Fibroblast of villous mesenchyme (primary cell): ENCODE measurements around the gene NCK2. TPM values are rescaled to one million over a fixed set of nuclear protein-coding genes. Genes with fewer than 3 reads are reported as not detected.

Experiments
- DNase-seq: peaks from one replicate; pipeline ENCODE4 v3.0.0-alpha.2; 2010; ENCODE audit warnings: low read depth
- H3K4me3 ChIP-seq: 2 replicates; pipeline ENCODE4 v1.5.1; 2011; ENCODE audit warnings: low read depth, mild to moderate bottlenecking, low read length
- total RNA-seq: library from RNA; depleted of rRNA; stranded (reverse); fragments of >200 nt; gene quantifications from 2 replicates; pipeline ENCODE4 v1.2.3, GENCODE V29; 2012
- TF ChIP-seq, protein P1 (sequence below): IDR thresholded peaks from 2 replicates; pipeline ENCODE4 v1.5.1; 2012; ENCODE audit warnings: low read depth, mild to moderate bottlenecking, low read length; ENCODE audit not compliant: insufficient read depth

The NCK2 gene
- total RNA-seq, 1 donor: 22.5 TPM

DNA sequence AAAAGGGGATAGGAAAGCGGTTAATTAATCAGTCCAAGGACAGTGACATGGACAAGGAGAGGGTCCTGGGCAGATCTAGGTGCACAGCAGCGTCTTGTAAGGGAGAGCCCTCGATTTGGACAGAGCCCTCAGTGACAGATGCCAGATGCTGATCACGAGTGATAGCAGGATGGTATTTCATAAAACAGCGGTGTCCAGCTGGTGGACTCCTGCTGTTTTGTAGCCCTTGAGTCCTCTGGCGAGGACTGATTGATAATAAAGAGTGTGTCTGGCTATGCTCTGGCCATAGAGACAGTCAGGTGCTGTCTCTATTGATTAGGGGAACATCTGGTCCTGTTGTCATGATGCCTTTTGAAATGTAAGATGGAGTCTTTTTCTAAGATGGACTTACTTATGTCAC is 180.7 kb downstream of the NCK2 start:
- TF ChIP-seq, protein P1, sequence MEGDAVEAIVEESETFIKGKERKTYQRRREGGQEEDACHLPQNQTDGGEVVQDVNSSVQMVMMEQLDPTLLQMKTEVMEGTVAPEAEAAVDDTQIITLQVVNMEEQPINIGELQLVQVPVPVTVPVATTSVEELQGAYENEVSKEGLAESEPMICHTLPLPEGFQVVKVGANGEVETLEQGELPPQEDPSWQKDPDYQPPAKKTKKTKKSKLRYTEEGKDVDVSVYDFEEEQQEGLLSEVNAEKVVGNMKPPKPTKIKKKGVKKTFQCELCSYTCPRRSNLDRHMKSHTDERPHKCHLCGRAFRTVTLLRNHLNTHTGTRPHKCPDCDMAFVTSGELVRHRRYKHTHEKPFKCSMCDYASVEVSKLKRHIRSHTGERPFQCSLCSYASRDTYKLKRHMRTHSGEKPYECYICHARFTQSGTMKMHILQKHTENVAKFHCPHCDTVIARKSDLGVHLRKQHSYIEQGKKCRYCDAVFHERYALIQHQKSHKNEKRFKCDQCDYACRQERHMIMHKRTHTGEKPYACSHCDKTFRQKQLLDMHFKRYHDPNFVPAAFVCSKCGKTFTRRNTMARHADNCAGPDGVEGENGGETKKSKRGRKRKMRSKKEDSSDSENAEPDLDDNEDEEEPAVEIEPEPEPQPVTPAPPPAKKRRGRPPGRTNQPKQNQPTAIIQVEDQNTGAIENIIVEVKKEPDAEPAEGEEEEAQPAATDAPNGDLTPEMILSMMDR: no peak
- no peak overlapping the region for H3K4me3 ChIP-seq
- DNase-seq: no peak

DNA sequence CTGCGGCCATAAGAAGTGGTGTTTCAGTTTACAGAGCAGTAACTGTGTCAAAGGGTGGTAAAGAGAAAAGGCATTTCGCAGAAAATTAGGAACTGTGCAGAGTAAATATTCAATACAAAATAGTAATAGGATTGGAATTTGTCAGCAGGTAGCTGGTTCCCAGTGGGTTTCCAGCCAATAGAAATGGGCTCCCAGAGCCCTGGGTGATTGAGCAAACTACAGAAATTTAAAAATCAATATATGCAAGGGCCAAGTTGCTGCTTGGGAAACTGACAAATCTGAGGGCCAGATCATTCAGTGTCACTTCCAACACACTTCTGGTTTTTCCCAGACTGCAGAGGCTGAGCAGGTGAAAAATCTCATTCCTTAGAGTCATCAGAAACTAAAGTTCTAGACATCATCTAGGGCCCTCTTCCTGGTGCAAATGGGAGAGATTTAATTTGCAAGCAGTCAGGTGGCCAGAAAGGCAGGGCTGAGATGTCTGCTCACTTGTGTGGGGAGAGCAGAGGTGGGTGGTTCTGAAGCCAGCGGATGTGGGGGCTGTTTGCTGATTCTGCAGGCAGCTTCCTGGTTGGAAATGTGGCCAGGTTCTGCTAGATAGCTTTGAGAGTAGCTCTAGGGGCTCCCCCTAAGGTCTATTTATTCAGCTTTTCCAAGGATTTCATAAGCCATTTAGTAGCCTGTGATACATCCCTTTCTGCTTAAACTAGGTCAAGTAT is 182.4 kb downstream of the NCK2 start:
- TF ChIP-seq, protein P1: no peak
- H3K4me3 ChIP-seq: no peak overlapping the region
- no peak for DNase-seq

DNA sequence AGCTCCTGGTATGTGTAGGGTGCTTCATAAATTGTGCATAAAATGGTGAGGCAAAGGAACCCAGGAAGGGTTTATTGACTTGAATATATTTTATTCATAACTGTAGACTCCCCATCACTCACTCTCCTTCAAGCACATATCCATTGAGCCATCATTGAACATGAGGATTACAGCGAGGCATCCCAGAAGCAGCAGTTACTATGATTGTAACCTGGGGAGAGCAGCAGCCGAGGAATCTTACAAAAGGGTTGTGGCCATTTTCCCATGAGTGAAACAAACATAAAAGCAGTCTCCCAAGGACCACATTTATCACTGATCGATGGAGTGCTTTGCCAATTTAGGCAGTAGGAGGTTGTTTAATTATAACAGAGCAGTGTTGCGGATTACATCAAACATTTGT is 183.4 kb downstream of the NCK2 start:
- DNase-seq: no peak
- TF ChIP-seq, protein P1: no peak
- no peak overlapping the region for H3K4me3 ChIP-seq

DNA sequence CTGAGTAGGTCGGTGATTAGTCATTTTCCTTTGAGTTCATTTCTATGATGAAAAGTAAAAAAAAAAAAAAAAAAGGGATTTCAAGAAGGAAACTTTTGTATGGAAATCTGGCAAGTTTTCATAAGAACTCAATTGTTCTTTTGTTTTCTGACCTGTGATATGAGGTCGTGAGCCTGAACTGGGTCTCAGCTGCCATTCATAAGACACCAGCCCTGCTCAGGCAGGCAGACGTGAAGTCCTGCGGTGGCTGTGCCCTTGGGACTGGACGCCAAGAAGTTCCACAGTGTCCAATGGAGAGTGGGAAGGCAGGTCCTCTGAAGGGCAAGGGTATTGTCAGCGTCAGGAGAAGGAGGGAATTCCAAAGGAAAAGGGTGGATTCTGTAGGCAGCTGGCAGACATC is 183.9 kb downstream of the NCK2 start:
- H3K4me3 ChIP-seq: no peak overlapping the region
- TF ChIP-seq, protein P1: no peak
- DNase-seq: no peak

DNA sequence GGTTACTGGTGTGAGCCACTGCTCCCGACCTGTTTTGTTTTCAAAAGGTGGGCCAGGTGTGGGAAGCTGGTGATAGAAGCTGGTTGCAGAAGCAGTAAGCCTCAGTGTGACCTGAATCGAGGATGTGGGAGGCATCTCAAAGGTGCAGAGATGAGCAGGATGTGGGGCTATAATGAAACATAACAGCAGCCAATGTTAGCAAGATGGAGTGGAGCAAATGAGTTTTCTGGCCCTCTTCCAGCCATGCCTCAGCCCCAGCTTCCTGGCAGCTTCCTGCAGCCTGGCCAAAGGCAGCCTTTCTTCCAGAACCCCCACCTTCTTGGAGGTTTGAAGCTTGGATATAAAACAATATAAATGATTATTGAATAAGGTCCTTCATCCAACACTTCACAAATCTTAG is 184.8 kb downstream of the NCK2 start:
- DNase-seq: no peak
- H3K4me3 ChIP-seq: no peak overlapping the region
- TF ChIP-seq, protein P1: no peak

DNA sequence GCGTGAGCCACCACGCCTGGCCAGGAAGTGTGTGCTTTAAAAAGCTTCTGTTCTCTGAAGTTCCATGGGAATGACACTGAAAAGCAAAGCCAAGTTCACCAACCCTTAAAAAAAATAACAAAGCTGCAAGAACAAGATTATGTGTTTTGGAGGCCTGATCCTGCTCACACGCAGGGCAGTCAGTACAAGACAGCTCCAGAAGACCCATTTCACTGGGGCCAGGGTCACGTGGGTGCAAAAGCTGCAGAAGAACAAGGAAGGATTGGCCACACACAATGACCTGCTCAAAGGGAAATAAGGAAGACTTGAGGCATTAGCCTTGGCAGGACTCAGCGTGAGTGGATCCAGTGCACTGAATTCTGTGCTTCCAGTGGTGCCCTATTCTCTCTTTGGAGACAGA is 187.9 kb downstream of the NCK2 start:
- TF ChIP-seq, protein P1: no peak
- no peak for DNase-seq
- no peak overlapping the region for H3K4me3 ChIP-seq

DNA sequence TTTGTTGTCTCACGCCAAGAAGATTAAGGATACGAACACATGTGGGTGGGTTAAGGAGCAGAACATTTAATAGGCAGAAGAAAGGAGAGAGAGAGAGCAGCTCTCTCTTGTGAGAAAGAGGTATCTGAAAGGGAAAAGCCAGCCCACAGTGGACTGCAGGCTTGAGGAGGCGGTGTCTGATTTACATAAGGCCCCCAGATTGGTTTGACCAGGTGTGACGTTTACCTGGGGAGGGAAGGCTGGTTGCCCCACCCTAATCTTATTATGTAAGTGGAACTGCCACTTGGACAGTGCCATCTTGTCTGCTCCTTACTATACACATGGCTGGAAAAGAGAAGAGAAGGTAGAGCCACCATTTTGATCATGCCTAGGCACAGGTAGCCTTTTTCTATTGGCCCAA is 189.2 kb downstream of the NCK2 start:
- H3K4me3 ChIP-seq: no peak overlapping the region
- TF ChIP-seq, protein P1: no peak
- DNase-seq: no peak
